SIG-M5 treated with dmso at 0.1 percent for 504 hours (cell line): ENCODE measurements around the gene DHCR7.

Experiments used
- DNase-seq: peaks from one replicate; lab custom pipeline; 2025; ENCODE audit not compliant: unreplicated experiment; lab: John Stamatoyannopoulos, UW

DHCR7 gene

DNA sequence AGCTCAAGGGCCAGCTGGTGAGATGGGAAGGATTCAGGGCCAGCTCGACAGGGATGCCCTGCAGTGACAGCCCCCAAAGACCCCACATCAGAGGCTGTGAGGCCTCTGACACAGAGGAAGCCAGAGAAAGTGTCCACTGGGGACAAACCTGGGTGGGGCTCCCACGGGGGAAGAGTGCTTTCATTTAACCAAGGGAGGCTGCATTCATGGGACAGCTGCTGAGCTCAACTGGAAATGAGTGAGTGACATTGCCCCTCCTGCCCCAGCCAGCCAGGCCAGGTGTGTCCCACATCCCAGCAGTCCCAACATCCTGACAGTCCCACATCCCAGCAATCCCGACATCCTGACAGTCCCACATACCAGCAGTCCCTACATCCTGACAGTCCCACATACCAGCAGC is 61.0 kb downstream of the DHCR7 start:
- no peak for DNase-seq

DNA sequence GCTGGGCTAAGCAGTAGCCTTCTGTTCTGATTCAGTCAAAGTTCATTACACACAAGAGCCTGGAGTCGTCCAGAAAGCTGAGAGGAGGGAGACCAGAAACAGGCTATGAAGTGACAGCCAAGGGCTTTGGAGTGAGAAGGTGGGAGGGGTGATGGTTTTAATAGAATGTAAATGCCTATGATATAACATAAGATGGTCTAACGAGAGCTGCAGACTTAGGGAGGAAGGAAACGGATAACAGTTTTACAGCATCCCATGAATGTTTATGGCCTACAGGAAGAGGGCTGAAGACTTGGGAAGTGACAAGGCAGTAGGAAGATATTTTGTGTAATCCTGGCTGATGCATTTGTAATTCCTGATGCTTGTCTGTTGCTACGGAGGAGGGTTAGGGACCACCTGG is 62.0 kb downstream of the DHCR7 start:
- DNase-seq: no peak

DNA sequence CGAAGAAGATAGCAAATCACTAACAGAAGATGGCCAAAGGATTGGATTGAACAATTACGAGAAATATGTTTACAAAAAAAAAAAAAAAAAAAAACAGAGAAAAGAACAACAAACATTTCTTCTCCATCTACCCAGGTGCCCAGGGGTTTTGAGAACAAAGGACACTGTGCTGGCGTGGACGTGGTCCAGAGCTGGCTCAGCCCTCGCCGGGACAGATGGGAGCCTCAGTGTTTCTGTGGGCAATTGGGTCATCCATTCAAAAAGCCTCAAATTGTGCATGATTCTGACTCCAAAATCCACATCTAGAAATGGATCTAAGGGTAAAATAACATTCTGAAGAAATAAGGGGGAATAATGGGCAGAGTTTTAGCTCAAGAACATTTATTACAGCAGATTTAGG is 63.1 kb downstream of the DHCR7 start:
- no peak for DNase-seq

DNA sequence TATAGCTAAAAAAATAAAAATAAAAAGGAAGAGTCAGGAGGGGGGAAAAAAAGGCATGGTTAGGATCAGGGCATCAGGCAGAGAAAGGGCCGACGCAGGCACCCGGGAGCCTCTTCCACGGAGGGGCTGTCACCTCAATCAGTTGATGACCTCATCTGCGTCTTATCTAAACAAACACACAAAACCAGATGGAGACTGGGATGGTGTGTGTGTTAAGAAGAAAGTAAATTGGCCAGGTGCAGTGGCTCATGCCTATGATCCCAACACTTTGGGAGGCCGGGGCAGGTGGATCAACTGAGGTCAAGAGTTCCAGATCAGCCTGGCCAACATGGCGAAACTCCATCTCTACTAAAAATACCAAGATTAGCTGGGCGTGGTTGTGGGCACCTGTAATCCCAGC is 63.6 kb downstream of the DHCR7 start:
- no peak for DNase-seq
